Ishikawa (cell line): ENCODE data around the gene HLX.

Source experiments
- CEBPB ChIP-seq: IDR thresholded peaks from 2 replicates; pipeline ENCODE4 v1.6.1; 2012
- CREB1 ChIP-seq: IDR thresholded peaks from 2 replicates; pipeline ENCODE4 v1.6.1; 2012; ENCODE audit warnings: low read depth
- EGR1 ChIP-seq: IDR thresholded peaks from 2 replicates; pipeline ENCODE4 v1.6.1; 2012
- EP300 ChIP-seq: IDR thresholded peaks from 2 replicates; pipeline ENCODE4 v1.6.1; 2012; ENCODE audit warnings: borderline replicate concordance
- FOXM1 ChIP-seq: IDR thresholded peaks from 2 replicates; pipeline ENCODE4 v1.6.1; 2012; ENCODE audit warnings: low read depth, borderline replicate concordance
- MAX ChIP-seq: IDR thresholded peaks from 2 replicates; pipeline ENCODE4 v1.6.1; 2012
- NFIC ChIP-seq: IDR thresholded peaks from 2 replicates; pipeline ENCODE4 v1.6.1; 2012
- RAD21 ChIP-seq: IDR thresholded peaks from 2 replicates; pipeline ENCODE4 v1.6.1; 2012; ENCODE audit warnings: low read depth
- REST ChIP-seq: IDR thresholded peaks from 2 replicates; pipeline ENCODE4 v1.6.1; 2012; ENCODE audit warnings: low read depth, mild to moderate bottlenecking
- TAF1 ChIP-seq: IDR thresholded peaks from 2 replicates; pipeline ENCODE4 v1.6.1; 2012; ENCODE audit warnings: low read depth, mild to moderate bottlenecking
- TCF12 ChIP-seq: IDR thresholded peaks from 2 replicates; pipeline ENCODE4 v1.6.1; 2012; ENCODE audit warnings: low read depth
- TEAD4 ChIP-seq: IDR thresholded peaks from 2 replicates; pipeline ENCODE4 v1.6.1; 2012
- USF1 ChIP-seq: IDR thresholded peaks from 2 replicates; pipeline ENCODE4 v1.6.1; 2012
- YY1 ChIP-seq: IDR thresholded peaks from 2 replicates; pipeline ENCODE4 v1.6.1; 2012; ENCODE audit warnings: low read depth
- ZBTB7A ChIP-seq: IDR thresholded peaks from 2 replicates; pipeline ENCODE4 v1.6.1; 2012; ENCODE audit warnings: low read depth

Gene HLX

GRCh38 chr1:220887520-220888416 is 8.5 kb downstream of the HLX start:
- TF ChIP-seq TCF12 (no peak), YY1 (no peak), REST (no peak), FOXM1 (no peak), EGR1 (no peak), USF1 (no peak), CEBPB (no peak), ZBTB7A (no peak), CREB1 (no peak), TEAD4 (no peak), NFIC (no peak), TAF1 (no peak), RAD21 (no peak), MAX (no peak)

- TF ChIP-seq CREB1 (no peak), MAX (no peak), YY1 (no peak), EP300 (no peak), ZBTB7A (no peak), USF1 (no peak), NFIC (no peak), RAD21 (no peak), TCF12 (no peak), FOXM1 (no peak), TAF1 (no peak), TEAD4 (no peak), CEBPB (no peak), REST (no peak), EGR1 (no peak)
Observed at GRCh38 chr1:220888417-220888986, 9.3 kb downstream of the HLX start.

- no peak for TF ChIP-seq TCF12
- TF ChIP-seq ZBTB7A: no peak
- no peak for TF ChIP-seq MAX
- no peak for TF ChIP-seq TEAD4
- TF ChIP-seq FOXM1: no peak
- no peak for TF ChIP-seq CEBPB
- TF ChIP-seq USF1: no peak
- TF ChIP-seq EGR1: no peak
- no peak for TF ChIP-seq NFIC
- no peak for TF ChIP-seq TAF1
- TF ChIP-seq RAD21: no peak
- TF ChIP-seq YY1: no peak
- no peak for TF ChIP-seq EP300
Observed at GRCh38 chr1:220889333-220889732, 10.1 kb downstream of the HLX start.

GRCh38 chr1:220889848-220890287 is 10.6 kb downstream of the HLX start:
- no peak for TF ChIP-seq EGR1
- no peak for TF ChIP-seq FOXM1
- no peak for TF ChIP-seq TCF12

GRCh38 chr1:220890602-220891001 is 11.4 kb downstream of the HLX start:
- TF ChIP-seq TCF12: no peak
- TF ChIP-seq YY1: no peak
- TF ChIP-seq CEBPB: no peak
- TF ChIP-seq EP300: no peak
- TF ChIP-seq ZBTB7A: no peak
- no peak for TF ChIP-seq RAD21
- TF ChIP-seq MAX: no peak
- no peak for TF ChIP-seq NFIC
- TF ChIP-seq EGR1: no peak
- no peak for TF ChIP-seq REST
- no peak for TF ChIP-seq TAF1
- TF ChIP-seq USF1: no peak
- no peak for TF ChIP-seq CREB1
- TF ChIP-seq TEAD4: no peak
- no peak for TF ChIP-seq FOXM1
